B cell (primary cell): Measurements from ENCODE around the gene IFRD1. TPM values are rescaled to one million over a fixed set of nuclear protein-coding genes. Genes with fewer than 3 reads are reported as not detected.
A peak's percentile ranks its signal among the peaks of the same experiment; 100 is the strongest.

Experiments
- ATAC-seq: fragments of 200-7000 bp; cut with Tn5 transposase; one replicate; pipeline ENCODE4 v1.10.0; 2021; ENCODE audit warnings: low read depth, mild to moderate bottlenecking, moderate number of reproducible peaks, moderate library complexity
- CTCF ChIA-PET: fragments of 350-600 bp; sonication (Branson Sonifier 250); formaldehyde crosslinking; loops from one replicate; lab custom pipeline; 2021; ENCODE audit warnings: antibody characterized with exemption, inconsistent platforms; lab: Charles Lee
- POLR2A ChIA-PET: fragments of 350-600 bp; sonication (Branson Sonifier 250); formaldehyde crosslinking; loops from one replicate; lab custom pipeline; 2021; ENCODE audit warnings: antibody characterized with exemption; lab: Charles Lee
- DNase-seq: peaks from one replicate; pipeline ENCODE4 v3.0.0; 2013
- H2AFZ ChIP-seq: 2 replicates; pipeline ENCODE4 v1.6.1; 2012; ENCODE audit warnings: mild to moderate bottlenecking, low read depth, low read length; ENCODE audit not compliant: insufficient read depth, poor library complexity, severe bottlenecking
- H3K27ac ChIP-seq, 2 donors: 1 replicate in 1 of 2; 2 replicates in 1 of 2; pipeline ENCODE4 v1.5.1; 2012 to 2013; ENCODE audit warnings: low read length in 2 of 2, mild to moderate bottlenecking in 2 of 2, moderate library complexity in 1 of 2
- H3K27me3 ChIP-seq, 4 experiments: fragments of 200-600 bp in 1 of 4; sonication (generic) in 1 of 4; replicated peaks in 1 of 4; 1 replicate in 2 of 4; 2 replicates in 2 of 4; pipeline versions ENCODE4 v1.6.1 to v1.7.0; 2013 to 2016; ENCODE audit warnings: low read length in 3 of 4, mild to moderate bottlenecking in 2 of 4, mixed read lengths in 1 of 4, moderate library complexity in 1 of 4; ENCODE audit not compliant: insufficient read depth in 4 of 4, control insufficient read depth in 3 of 4; ENCODE audit errors: control extremely low read depth in 1 of 4
- H3K36me3 ChIP-seq, 2 experiments: replicated peaks in 1 of 2; 1 replicate in 1 of 2; 2 replicates in 1 of 2; pipeline versions ENCODE4 v1.6.1 to v1.7.1; 2013; ENCODE audit warnings: low read length in 1 of 2; ENCODE audit not compliant: insufficient read depth in 2 of 2, control insufficient read depth in 1 of 2; ENCODE audit errors: control extremely low read depth in 1 of 2, extremely low read depth in 1 of 2
- H3K4me1 ChIP-seq, 2 donors: fragments of 200-600 bp in 1 of 2; sonication (generic) in 1 of 2; 1 replicate in 1 of 2; 2 replicates in 1 of 2; pipeline versions ENCODE4 v1.5.1 to v1.6.1; 2013 to 2017; ENCODE audit warnings: low read length in 2 of 2; ENCODE audit not compliant: control insufficient read depth in 2 of 2, insufficient read depth in 2 of 2
- H3K4me2 ChIP-seq: replicated peaks from 2 replicates; pipeline ENCODE3; 2012; ENCODE audit warnings: mild to moderate bottlenecking, low read depth, low read length; ENCODE audit not compliant: poor library complexity, severe bottlenecking
- H3K4me3 ChIP-seq, 5 experiments: fragments of 200-600 bp in 1 of 5; sonication (generic) in 1 of 5; 1 replicate in 3 of 5; 2 replicates in 2 of 5; pipeline versions ENCODE4 v1.5.1 to v1.7.0; 2011 to 2016; ENCODE audit warnings: low read length in 4 of 5, mild to moderate bottlenecking in 4 of 5, low read depth in 2 of 5, control low read depth in 1 of 5, moderate library complexity in 1 of 5; ENCODE audit not compliant: insufficient read depth in 1 of 5; ENCODE audit errors: control extremely low read depth in 1 of 5, extremely low read depth in 1 of 5
- H3K79me2 ChIP-seq: fragments of 200-600 bp; sonication (generic); one replicate; pipeline ENCODE4 v1.6.0; 2016; ENCODE audit warnings: low read length; ENCODE audit not compliant: control insufficient read depth, insufficient read depth
- H3K9ac ChIP-seq: fragments of 200-600 bp; sonication (generic); 2 replicates; pipeline ENCODE4 v1.6.1; 2017; ENCODE audit warnings: mild to moderate bottlenecking, low read length, moderate library complexity
- H3K9me3 ChIP-seq, 3 donors: one replicate each; pipeline versions ENCODE4 v1.6.1 to v1.7.1; 2013; ENCODE audit warnings: low read length in 2 of 3; ENCODE audit not compliant: control insufficient read depth in 2 of 3, insufficient read depth in 1 of 3; ENCODE audit errors: control extremely low read depth in 1 of 3
- H4K20me1 ChIP-seq: 2 replicates; pipeline ENCODE4 v1.6.0; 2012; ENCODE audit warnings: mild to moderate bottlenecking, low read length; ENCODE audit not compliant: insufficient read depth, control insufficient read depth, poor library complexity, severe bottlenecking
- H3K27ac Mint-ChIP-seq: one replicate; pipeline ENCODE4 v1.8.0; 2021; ENCODE audit warnings: mixed read lengths
- H3K27me3 Mint-ChIP-seq: one replicate; pipeline ENCODE4 v1.8.0; 2021; ENCODE audit warnings: mixed read lengths
- H3K4me1 Mint-ChIP-seq: one replicate; pipeline ENCODE4 v1.8.0; 2021; ENCODE audit warnings: mixed read lengths
- H3K4me3 Mint-ChIP-seq: one replicate; pipeline ENCODE4 v1.8.0; 2021; ENCODE audit warnings: mixed read lengths
- H3K9me3 Mint-ChIP-seq: one replicate; pipeline ENCODE4 v1.8.0; 2022; ENCODE audit warnings: mixed read lengths; ENCODE audit not compliant: insufficient read depth
- CTCF ChIP-seq: fragments of 200-600 bp; IDR thresholded peaks from one replicate; pipeline ENCODE4 v1.8.0; 2022; ENCODE audit warnings: antibody characterized with exemption, mild to moderate bottlenecking
- EZH2 ChIP-seq: IDR thresholded peaks from 2 replicates; pipeline ENCODE4 v1.6.1; 2012; ENCODE audit warnings: borderline replicate concordance, low read depth, mild to moderate bottlenecking, moderate library complexity, low read length; ENCODE audit not compliant: insufficient read depth, poor library complexity, severe bottlenecking
- WGBS: methylation state at CpG from one replicate; pipeline ENCODE4 v1.1.5; 2013; ENCODE audit warnings: missing lambda C conversion rate; ENCODE audit not compliant: insufficient coverage; 5-methylcytosine and 5-hydroxymethylcytosine counted together
- intact Hi-C: fragments of 100-400 bp; cut with micrococcal nuclease; formaldehyde crosslinking; loops from one replicate; pipeline ENCODE4 v1.10.0; 2022
- polyA plus RNA-seq: library from polyadenylated mRNA; depleted of rRNA; stranded (reverse); fragments of >200 nt; gene quantifications from 2 replicates; pipeline ENCODE4 v1.2.3, GENCODE V29; 2012
- total RNA-seq, 2 donors: library from RNA; stranded (reverse); fragments of 120-200 nt in 1 of 2; gene quantifications; 1 replicate in 1 of 2; 2 replicates in 1 of 2; pipeline versions ENCODE4 v1.2.3 to v1.2.4, GENCODE V29; 2013 to 2022

IFRD1 gene
- total and polyA plus RNA-seq, 2 donors (not counting 1 experiment from before 2014, with no cell fraction given): 54.1 to 106 TPM

- no peak overlapping the region for H3K9ac ChIP-seq
- ChIA-PET POLR2A (no interaction called here), CTCF (no interaction called here)
- H3K9me3 Mint-ChIP-seq: no peaks in the 10 kb centered on the region
- WGBS: 93% methylated on average over 5 of the region's 9 CpGs
- no peak overlapping the region for H3K27ac ChIP-seq
- H3K4me3 ChIP-seq: no peak overlapping the region
- TF ChIP-seq CTCF (no peak), EZH2 (no peak)
- H3K36me3 ChIP-seq: no peaks in the 10 kb centered on the region
- DNase-seq (no peak), ATAC-seq (no peak)
- H2AFZ ChIP-seq: no peak overlapping the region
- no peaks in the 10 kb centered on the region for H3K9me3 ChIP-seq
- H4K20me1 ChIP-seq: no peaks in the 10 kb centered on the region
- no peak overlapping the region for H3K27ac Mint-ChIP-seq
- H3K4me1 Mint-ChIP-seq: peaks cover 19% of the 10 kb centered on the region
- intact Hi-C loops: no loop called here
- H3K4me3 Mint-ChIP-seq: no peak overlapping the region
- H3K4me2 ChIP-seq: no peak overlapping the region
- H3K27me3 Mint-ChIP-seq: peaks cover 4% of the 10 kb centered on the region
- peaks cover 5 to 15% of the 10 kb centered on the region in 2 donors for H3K4me1 ChIP-seq
- no peaks in the 10 kb centered on the region for H3K79me2 ChIP-seq
- no peaks in the 10 kb centered on the region for H3K27me3 ChIP-seq
Observed at GRCh38 chr7:112420236-112420861, 29.9 kb upstream of the IFRD1 start.

GRCh38 chr7:112421666-112422486, 28.4 kb upstream of the IFRD1 start:
- intact Hi-C loops: no loop called here

More at GRCh38 chr7:112421666-112422486, 28.4 kb upstream of the IFRD1 start:
- DNase-seq (no peak), ATAC-seq (peak; percentile 36)
- no peaks in the 10 kb centered on the region for H3K27me3 ChIP-seq
- H3K4me1 ChIP-seq: peaks cover 5 to 15% of the 10 kb centered on the region in 2 donors
- H3K9me3 ChIP-seq: no peaks in the 10 kb centered on the region
- Mint-ChIP-seq H3K4me1 (peaks cover 19% of the 10 kb centered on the region), H3K9me3 (no peaks in the 10 kb centered on the region), H3K27me3 (peaks cover 4% of the 10 kb centered on the region), H3K27ac (peak overlapping the region; percentile 7), H3K4me3 (no peak overlapping the region)
- ChIA-PET CTCF (interaction anchor here (1.1 kb wide), 1 partner anchor 9 kb away, joined by 3 read pairs; no protein-coding TSS in a partner anchor), POLR2A (no interaction called here)
- 50% methylated on average over 6 of the region's 9 CpGs for WGBS
- H3K79me2 ChIP-seq: no peaks in the 10 kb centered on the region
- TF ChIP-seq EZH2: no peak
- H3K27ac ChIP-seq: no peak overlapping the region
- H3K4me2 ChIP-seq: peak overlapping the region; percentile 14
- H3K9ac ChIP-seq: peak overlapping the region; percentile 7
- H3K36me3 ChIP-seq: no peaks in the 10 kb centered on the region
- H2AFZ ChIP-seq: peak overlapping the region; percentile 44
- H4K20me1 ChIP-seq: no peaks in the 10 kb centered on the region
- H3K4me3 ChIP-seq: peak overlapping the region in 1 of 5 experiments; percentile 17
